IMR-90 (cell line): ENCODE results near the gene ZSCAN16. TPM values are rescaled to one million over a fixed set of nuclear protein-coding genes. Genes with fewer than 3 reads are reported as not detected.

Experiments
- ATAC-seq: fragments of 200-7000 bp; cut with Tn5 transposase; 2 replicates; pipeline ENCODE4 v1.9.1; 2020; ENCODE audit warnings: low read depth, mild to moderate bottlenecking, moderate library complexity
- BruUV-seq: library from RNA; stranded (reverse); fragments of 400-500 nt; replicated peaks from 2 replicates; lab custom pipeline; 2021; lab: Mats Ljungman, UMichigan
- CTCF ChIA-PET: fragments of 300-600 bp; formaldehyde crosslinking; extraction: SDS; loops from one replicate; lab custom pipeline; 2021; ENCODE audit warnings: antibody characterized with exemption; lab: Yijun Ruan, JAX
- POLR2A ChIA-PET: fragments of 300-600 bp; sonication (Branson Sonifier 250); formaldehyde crosslinking; loops from one replicate; lab custom pipeline; 2022; ENCODE audit warnings: antibody characterized with exemption; ENCODE audit not compliant: unreplicated experiment; lab: Charles Lee
- DNase-seq: peaks from one replicate; pipeline ENCODE4 v3.0.0; 2013
- H2AFZ ChIP-seq: replicated peaks from 2 replicates; pipeline ENCODE3; 2013; ENCODE audit warnings: low read length, mild to moderate bottlenecking; ENCODE audit not compliant: poor library complexity
- H2AK5ac ChIP-seq: 2 replicates; pipeline ENCODE4 v1.6.1; 2013; ENCODE audit warnings: low read depth, low read length, inconsistent platforms
- H2AK9ac ChIP-seq: replicated peaks from 2 replicates; pipeline ENCODE3; 2013; ENCODE audit warnings: mild to moderate bottlenecking, low read depth, low read length, moderate library complexity; ENCODE audit not compliant: poor library complexity
- H2BK120ac ChIP-seq: 2 replicates; pipeline ENCODE4 v1.6.1; 2013; ENCODE audit warnings: low read depth, low read length, inconsistent platforms
- H2BK15ac ChIP-seq: 3 replicates; pipeline ENCODE4 v1.6.1; 2013; ENCODE audit warnings: low read depth, low read length, inconsistent platforms
- H2BK20ac ChIP-seq: 2 replicates; pipeline ENCODE4 v1.6.1; 2013; ENCODE audit warnings: low read depth, mild to moderate bottlenecking, inconsistent platforms, low read length, moderate library complexity
- H2BK5ac ChIP-seq: 2 replicates; pipeline ENCODE4 v1.6.1; 2013; ENCODE audit warnings: mild to moderate bottlenecking, low read depth, low read length, inconsistent platforms; ENCODE audit not compliant: poor library complexity, severe bottlenecking
- H3K14ac ChIP-seq: replicated peaks from 2 replicates; pipeline ENCODE4 v1.6.1; 2013; ENCODE audit warnings: low read depth, low read length, inconsistent platforms
- H3K18ac ChIP-seq: 2 replicates; pipeline ENCODE4 v1.6.1; 2013; ENCODE audit warnings: low read depth, low read length, control low read depth
- H3K23ac ChIP-seq: 2 replicates; pipeline ENCODE4 v1.6.1; 2013; ENCODE audit warnings: low read depth, low read length, inconsistent platforms
- H3K27ac ChIP-seq: 2 replicates; pipeline ENCODE4 v1.5.1; 2013; ENCODE audit warnings: mild to moderate bottlenecking, control low read depth, low read length; ENCODE audit not compliant: insufficient read depth
- H3K27me3 ChIP-seq: 2 replicates; pipeline ENCODE4 v1.6.1; 2013; ENCODE audit warnings: low read length; ENCODE audit not compliant: control insufficient read depth, insufficient read depth
- H3K36me3 ChIP-seq: 2 replicates; pipeline ENCODE4 v1.6.1; 2013; ENCODE audit warnings: low read length, mixed read lengths; ENCODE audit not compliant: control insufficient read depth, insufficient read depth
- H3K4ac ChIP-seq: 2 replicates; pipeline ENCODE4 v1.6.1; 2013; ENCODE audit warnings: low read depth, low read length, inconsistent platforms
- H3K4me1 ChIP-seq: 2 replicates; pipeline ENCODE4 v1.6.1; 2013; ENCODE audit warnings: low read length, mixed read lengths; ENCODE audit not compliant: control insufficient read depth, insufficient read depth
- H3K4me2 ChIP-seq: 2 replicates; pipeline ENCODE4 v1.6.1; 2013; ENCODE audit warnings: low read depth, mild to moderate bottlenecking, control low read depth, low read length, moderate library complexity
- H3K4me3 ChIP-seq: 2 replicates; pipeline ENCODE4 v1.5.1; 2013; ENCODE audit warnings: low read depth, mild to moderate bottlenecking, control low read depth, low read length, moderate library complexity; ENCODE audit not compliant: insufficient read depth
- H3K56ac ChIP-seq: 2 replicates; pipeline ENCODE4 v1.6.1; 2013; ENCODE audit warnings: low read length, inconsistent platforms; ENCODE audit not compliant: insufficient read depth; ENCODE audit errors: extremely low read depth
- H3K79me1 ChIP-seq, 2 experiments: 2 replicates each; pipeline ENCODE4 v1.6.1; 2013; ENCODE audit warnings: low read length in 2 of 2, inconsistent platforms in 1 of 2, low read depth in 1 of 2
- H3K9ac ChIP-seq: 2 replicates; pipeline ENCODE4 v1.6.1; 2013; ENCODE audit warnings: low read depth, low read length, control low read depth
- H3K9me1 ChIP-seq: 2 replicates; pipeline ENCODE4 v1.6.1; 2013; ENCODE audit warnings: low read length, inconsistent platforms; ENCODE audit not compliant: insufficient read depth
- H3K9me3 ChIP-seq: 2 replicates; pipeline ENCODE4 v1.6.1; 2013; ENCODE audit warnings: low read length; ENCODE audit not compliant: control insufficient read depth, insufficient read depth
- H4K20me1 ChIP-seq: 2 replicates; pipeline ENCODE4 v1.6.1; 2013; ENCODE audit warnings: low read length, inconsistent platforms; ENCODE audit not compliant: insufficient read depth
- H4K5ac ChIP-seq: 2 replicates; pipeline ENCODE4 v1.6.1; 2013; ENCODE audit warnings: mild to moderate bottlenecking, low read depth, low read length, control low read depth
- H4K8ac ChIP-seq, 2 experiments: 2 replicates each; pipeline ENCODE4 v1.6.1; 2013; ENCODE audit warnings: low read depth in 2 of 2, low read length in 2 of 2, control low read depth in 1 of 2, inconsistent platforms in 1 of 2
- H4K91ac ChIP-seq: 2 replicates; pipeline ENCODE4 v1.6.1; 2013; ENCODE audit warnings: low read depth, low read length, inconsistent platforms; ENCODE audit not compliant: insufficient read depth
- BHLHE40 ChIP-seq: fragments of 150-350 bp; IDR thresholded peaks from 2 replicates; pipeline ENCODE4 v1.6.1; 2016; ENCODE audit warnings: mild to moderate bottlenecking, low read depth, low read length
- CEBPB ChIP-seq: IDR thresholded peaks from 2 replicates; pipeline ENCODE4 v1.6.1; 2012; ENCODE audit warnings: low read depth, low read length, improper control_type of control experiment
- CHD1 ChIP-seq: IDR thresholded peaks from 2 replicates; pipeline ENCODE4 v1.6.1; 2012; ENCODE audit warnings: low read depth, low read length, improper control_type of control experiment
- FOS ChIP-seq: fragments of 150-350 bp; IDR thresholded peaks from 2 replicates; pipeline ENCODE4 v1.6.1; 2016; ENCODE audit warnings: low read depth, low read length
- MAZ ChIP-seq: IDR thresholded peaks from 2 replicates; pipeline ENCODE4 v1.6.1; 2012; ENCODE audit warnings: low read depth, mild to moderate bottlenecking, low read length, improper control_type of control experiment, moderate library complexity, borderline replicate concordance
- MXI1 ChIP-seq: IDR thresholded peaks from 2 replicates; pipeline ENCODE4 v1.6.1; 2012; ENCODE audit warnings: low read depth, mild to moderate bottlenecking, low read length, moderate library complexity, borderline replicate concordance
- POLR2A ChIP-seq: IDR thresholded peaks from 2 replicates; pipeline ENCODE4 v1.6.1; 2012; ENCODE audit warnings: mild to moderate bottlenecking, low read depth, low read length
- RAD21 ChIP-seq: IDR thresholded peaks from 2 replicates; pipeline ENCODE4 v1.6.1; 2012; ENCODE audit warnings: low read length, improper control_type of control experiment
- RCOR1 ChIP-seq: IDR thresholded peaks from 2 replicates; pipeline ENCODE4 v1.6.1; 2012; ENCODE audit warnings: mild to moderate bottlenecking, low read length, improper control_type of control experiment; ENCODE audit not compliant: insufficient replicate concordance
- RFX5 ChIP-seq: IDR thresholded peaks from 2 replicates; pipeline ENCODE4 v1.8.0; 2012; ENCODE audit warnings: low read depth, mild to moderate bottlenecking, low read length, moderate library complexity
- SMC3 ChIP-seq: fragments of 150-350 bp; IDR thresholded peaks from 2 replicates; pipeline ENCODE4 v1.6.1; 2016; ENCODE audit warnings: low read depth, mild to moderate bottlenecking, antibody characterized with exemption, low read length, moderate library complexity
- WGBS, 2 experiments: methylation state at CpG; one replicate each; pipeline versions ENCODE4 v1.1.5 to v1.1.7; 2013; ENCODE audit warnings: missing lambda C conversion rate in 2 of 2; ENCODE audit not compliant: insufficient read length in 1 of 2; ENCODE audit errors: extremely low coverage in 2 of 2; 5-methylcytosine and 5-hydroxymethylcytosine counted together
- dilution Hi-C: fragments of 300-500 bp; cut with HindIII; formaldehyde crosslinking; loops from one replicate; pipeline ENCODE4 v1.14.3; 2018; ENCODE audit warnings: low sequenced_read_pairs; ENCODE audit not compliant: unreplicated experiment
- in situ Hi-C: fragments of 300-500 bp; cut with MboI; formaldehyde crosslinking; loops from 3 replicates; pipeline ENCODE4 v1.14.3; 2019; ENCODE audit warnings: low sequenced_read_pairs, inconsistent platforms, mixed read lengths
- intact Hi-C: fragments of 100-400 bp; cut with micrococcal nuclease; formaldehyde crosslinking; loops from 2 replicates; pipeline ENCODE4 v1.10.0; 2022
- polyA plus RNA-seq, 3 experiments: library from polyadenylated mRNA; depleted of rRNA; stranded (reverse); fragments of >200 nt; gene quantifications; 2 replicates each; pipeline ENCODE4 v1.2.3, GENCODE V29; 2012; ENCODE audit warnings: low replicate concordance in 1 of 3
- total RNA-seq: library from RNA; depleted of rRNA; stranded (reverse); fragments of >200 nt; gene quantifications from 2 replicates; pipeline ENCODE4 v1.2.3, GENCODE V29; 2012
- TF ChIP-seq, protein P1 (sequence below): fragments of 150-350 bp; IDR thresholded peaks from 2 replicates; pipeline ENCODE4 v1.6.1; 2017; ENCODE audit warnings: mild to moderate bottlenecking, antibody characterized with exemption, low read length, low read depth
- TF ChIP-seq, protein P2 (sequence below): fragments of 150-350 bp; IDR thresholded peaks from 2 replicates; pipeline ENCODE4 v1.6.1; 2016; ENCODE audit warnings: low read depth, mild to moderate bottlenecking, low read length, moderate library complexity, borderline replicate concordance

Gene ZSCAN16
- total and polyA plus RNA-seq, 2 of the 4 experiments (the other 2 are of a cell fraction), result 1.8 to 3.0 TPM

DNA sequence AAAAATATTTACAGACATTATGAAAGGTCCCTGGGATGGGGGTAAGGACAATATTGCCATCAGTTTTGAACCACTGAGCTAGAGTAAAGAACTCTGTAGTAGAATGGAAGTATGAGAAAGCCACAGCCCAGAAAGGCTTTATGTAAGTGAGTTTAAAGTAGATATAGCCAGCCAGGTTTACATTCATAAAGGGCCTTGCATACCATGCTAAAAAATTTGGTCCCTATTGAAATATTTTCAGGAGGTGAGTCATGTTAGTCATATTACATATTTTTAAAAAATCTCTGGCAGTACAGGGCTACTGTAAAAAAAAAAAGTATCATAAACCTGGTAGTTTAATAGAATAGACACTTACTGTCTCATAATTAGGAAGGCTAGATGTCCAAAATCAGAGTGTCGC lies 20.8 kb downstream of the ZSCAN16 start:
- no peak overlapping the region for H3K14ac ChIP-seq
- intact Hi-C loops, result no loop called here

More for the DNA sequence above, 20.8 kb downstream of the ZSCAN16 start:
- in situ Hi-C loops (loop anchor here (10.0 kb wide), 1 partner anchor 70 kb away; no protein-coding TSS in a partner anchor), dilution Hi-C loops (no loop called here)
- peaks cover 11 to 45% of the 10 kb centered on the region in 2 experiments for H3K79me1 ChIP-seq
- no peak overlapping the region for H2BK5ac ChIP-seq
- H3K9me3 ChIP-seq, result no peaks in the 10 kb centered on the region
- H3K4me2 ChIP-seq, result 0 out of 2 replicates have a peak overlapping the region, but pooled peaks have one; percentile 22
- no peaks in the 10 kb centered on the region for H4K20me1 ChIP-seq
- DNase-seq, result peak; percentile 34
- H2AFZ ChIP-seq, result no peak overlapping the region
- TF ChIP-seq CHD1 (no peak), SMC3 (no peak), RAD21 (no peak), BHLHE40 (no peak), POLR2A (no peak), RCOR1 (no peak), FOS (no peak), RFX5 (no peak), MXI1 (no peak), CEBPB (no peak), MAZ (no peak)
- TF ChIP-seq, protein P1, sequence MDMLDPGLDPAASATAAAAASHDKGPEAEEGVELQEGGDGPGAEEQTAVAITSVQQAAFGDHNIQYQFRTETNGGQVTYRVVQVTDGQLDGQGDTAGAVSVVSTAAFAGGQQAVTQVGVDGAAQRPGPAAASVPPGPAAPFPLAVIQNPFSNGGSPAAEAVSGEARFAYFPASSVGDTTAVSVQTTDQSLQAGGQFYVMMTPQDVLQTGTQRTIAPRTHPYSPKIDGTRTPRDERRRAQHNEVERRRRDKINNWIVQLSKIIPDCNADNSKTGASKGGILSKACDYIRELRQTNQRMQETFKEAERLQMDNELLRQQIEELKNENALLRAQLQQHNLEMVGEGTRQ, result no peak
- TF ChIP-seq, protein P2, sequence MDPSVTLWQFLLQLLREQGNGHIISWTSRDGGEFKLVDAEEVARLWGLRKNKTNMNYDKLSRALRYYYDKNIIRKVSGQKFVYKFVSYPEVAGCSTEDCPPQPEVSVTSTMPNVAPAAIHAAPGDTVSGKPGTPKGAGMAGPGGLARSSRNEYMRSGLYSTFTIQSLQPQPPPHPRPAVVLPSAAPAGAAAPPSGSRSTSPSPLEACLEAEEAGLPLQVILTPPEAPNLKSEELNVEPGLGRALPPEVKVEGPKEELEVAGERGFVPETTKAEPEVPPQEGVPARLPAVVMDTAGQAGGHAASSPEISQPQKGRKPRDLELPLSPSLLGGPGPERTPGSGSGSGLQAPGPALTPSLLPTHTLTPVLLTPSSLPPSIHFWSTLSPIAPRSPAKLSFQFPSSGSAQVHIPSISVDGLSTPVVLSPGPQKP, result no peak
- H4K8ac ChIP-seq, result no peak overlapping the region
- BruUV-seq, result no TSS peak
- POLR2A ChIA-PET, result no interaction called here
- H3K27me3 ChIP-seq, result no peaks in the 10 kb centered on the region
- no peak overlapping the region for H2BK120ac ChIP-seq
- WGBS, 2 experiments, result no CpG with 5 or more reads among the region's 1 CpG
- ATAC-seq, result peak; percentile 22; the same call in 1 of the 2 replicates
- no peak overlapping the region for H2BK20ac ChIP-seq
- no peak overlapping the region for H4K5ac ChIP-seq
- H2AK9ac ChIP-seq, result no peak overlapping the region
- no peak overlapping the region for H2AK5ac ChIP-seq
- no peak overlapping the region for H4K91ac ChIP-seq
- no peak overlapping the region for H3K18ac ChIP-seq
- no peak overlapping the region for H3K23ac ChIP-seq
- no peak overlapping the region for H2BK15ac ChIP-seq
- no peak overlapping the region for H3K4ac ChIP-seq
- H3K56ac ChIP-seq, result no peak overlapping the region
- peaks cover 2% of the 10 kb centered on the region; the same call in 1 of the 2 replicates for H3K9me1 ChIP-seq
- H3K36me3 ChIP-seq, result peaks cover 16% of the 10 kb centered on the region
- H3K9ac ChIP-seq, result no peak overlapping the region
- CTCF ChIA-PET, result interaction anchor here (0.7 kb wide), 1 partner anchor 39 kb away, joined by 3 read pairs; no protein-coding TSS in a partner anchor
- H3K4me1 ChIP-seq, result no peaks in the 10 kb centered on the region
- H3K4me3 ChIP-seq, result no peak overlapping the region
- no peak overlapping the region for H3K27ac ChIP-seq
